HUDEP-2 (cell line): ENCODE measurements around the gene USP48.
"Not testable (repeated sequence)": the region's sequence is repeated elsewhere in the genome, so short reads cannot be mapped to it uniquely, and the experiment has no call there.

Experiments used
- DNase-seq, 76 experiments: peaks; one replicate each; lab custom pipeline; 2025; ENCODE audit not compliant: unreplicated experiment in 76 of 76; lab: John Stamatoyannopoulos, UW

Gene USP48

GRCh38 chr1:21782868-21783678 is at the start of gene USP48:
USP48 (minus strand) TSS chr1:21783149; CDS start chr1:21782957, 192 bp downstream.
- peak; percentile 20 to 96 (median 92) for DNase-seq

GRCh38 chr1:21831454-21831970 is 48.6 kb upstream of the USP48 start:
- no peak for DNase-seq

- no peak for DNase-seq
Observed at GRCh38 chr1:21830792-21831453, 48.0 kb upstream of the USP48 start.

- no peak for DNase-seq
Observed at GRCh38 chr1:21829294-21829693, 46.3 kb upstream of the USP48 start.

GRCh38 chr1:21828506-21829210 is 45.7 kb upstream of the USP48 start:
- DNase-seq, result no peak

- no peak for DNase-seq
Observed at GRCh38 chr1:21828075-21828474, 45.1 kb upstream of the USP48 start.

- DNase-seq, result no peak
Observed at GRCh38 chr1:21827141-21827679, 44.3 kb upstream of the USP48 start.

GRCh38 chr1:21826694-21827093 is 43.7 kb upstream of the USP48 start:
- DNase-seq, result not testable (repeated sequence)

- DNase-seq, result no peak
Observed at GRCh38 chr1:21825393-21825792, 42.4 kb upstream of the USP48 start.

GRCh38 chr1:21824926-21825325 is 42.0 kb upstream of the USP48 start:
- DNase-seq, result no peak

GRCh38 chr1:21823980-21824702 is 41.2 kb upstream of the USP48 start:
- DNase-seq, result no peak

GRCh38 chr1:21823206-21823979 is 40.4 kb upstream of the USP48 start:
- no peak for DNase-seq

GRCh38 chr1:21822349-21822748 is 39.4 kb upstream of the USP48 start:
- peak in 31 of 76 experiments; percentile 1 to 52 (median 16) for DNase-seq

GRCh38 chr1:21821385-21822019 is 38.6 kb upstream of the USP48 start:
- no peak for DNase-seq

GRCh38 chr1:21820597-21821232 is 37.8 kb upstream of the USP48 start:
- DNase-seq, result no peak

GRCh38 chr1:21818656-21819055 is 35.7 kb upstream of the USP48 start:
- DNase-seq, result peak in 59 of 76 experiments; percentile 7 to 70 (median 45)

GRCh38 chr1:21816602-21817302 is 33.8 kb upstream of the USP48 start:
- DNase-seq, result no peak

GRCh38 chr1:21815724-21816321 is 32.9 kb upstream of the USP48 start:
- no peak for DNase-seq
